Limb (tissue), 2 donors: ENCODE results near the gene IPO9.
"Not testable (repeated sequence)": the region's sequence is repeated elsewhere in the genome, so short reads cannot be mapped to it uniquely, and the experiment has no call there.

Experiments used
- DNase-seq, 2 donors: peaks; one replicate each; pipeline ENCODE4 v3.0.0-alpha.2; 2016; ENCODE audit errors: extremely low spot score in 2 of 2

The IPO9 gene

DNA sequence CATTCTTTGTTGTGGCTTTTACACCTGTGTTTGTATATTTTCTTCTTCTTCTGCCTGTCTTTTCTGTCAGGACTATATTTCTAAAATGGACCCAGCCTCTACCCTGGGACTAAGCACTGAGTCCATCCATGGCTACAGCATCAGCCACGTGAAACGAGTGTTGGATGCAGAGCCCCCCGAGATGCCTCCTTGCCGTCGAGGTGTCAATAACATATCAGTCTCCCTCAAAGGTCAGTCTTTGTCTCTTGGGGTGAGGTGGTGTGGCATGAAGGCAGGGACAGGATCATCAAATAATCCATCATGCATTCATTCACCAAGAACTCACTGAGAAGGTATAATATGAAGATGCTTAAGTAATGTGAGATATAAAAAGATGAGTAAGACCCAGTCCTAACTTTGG is 19.1 kb upstream of the IPO9 start:
- DNase-seq = no peak

- no peak for DNase-seq
These were observed 18.3 kb upstream of the IPO9 start for GRCh38 chr1:201810466-201811216.

GRCh38 chr1:201813226-201813625 is 15.7 kb upstream of the IPO9 start:
- DNase-seq = no peak

DNA sequence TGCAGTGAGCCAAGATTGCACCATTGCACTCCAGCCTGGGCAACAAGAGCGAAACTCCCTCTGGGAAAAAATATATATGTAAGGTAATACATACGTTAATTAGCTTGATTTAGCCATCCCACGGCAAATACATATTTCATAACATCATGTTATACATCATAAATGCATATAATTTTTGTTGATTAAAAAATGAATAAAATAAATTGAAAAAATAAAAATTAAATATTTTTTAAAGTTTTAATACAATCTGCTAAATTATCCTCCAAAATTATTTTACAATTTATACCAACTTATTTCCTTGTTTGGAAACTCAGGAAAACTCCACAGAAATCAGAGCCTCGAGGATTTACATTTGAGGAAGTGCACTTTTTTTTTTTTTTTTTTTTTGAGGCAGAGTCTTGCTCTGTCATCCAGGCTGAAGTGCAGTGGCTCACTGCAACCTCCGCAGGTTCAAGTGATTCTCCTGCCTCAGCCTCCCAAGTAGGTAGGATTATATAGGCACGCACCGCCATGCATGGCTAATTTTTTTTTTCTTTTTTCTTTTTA is 12.6 kb upstream of the IPO9 start:
- DNase-seq = no peak

DNA sequence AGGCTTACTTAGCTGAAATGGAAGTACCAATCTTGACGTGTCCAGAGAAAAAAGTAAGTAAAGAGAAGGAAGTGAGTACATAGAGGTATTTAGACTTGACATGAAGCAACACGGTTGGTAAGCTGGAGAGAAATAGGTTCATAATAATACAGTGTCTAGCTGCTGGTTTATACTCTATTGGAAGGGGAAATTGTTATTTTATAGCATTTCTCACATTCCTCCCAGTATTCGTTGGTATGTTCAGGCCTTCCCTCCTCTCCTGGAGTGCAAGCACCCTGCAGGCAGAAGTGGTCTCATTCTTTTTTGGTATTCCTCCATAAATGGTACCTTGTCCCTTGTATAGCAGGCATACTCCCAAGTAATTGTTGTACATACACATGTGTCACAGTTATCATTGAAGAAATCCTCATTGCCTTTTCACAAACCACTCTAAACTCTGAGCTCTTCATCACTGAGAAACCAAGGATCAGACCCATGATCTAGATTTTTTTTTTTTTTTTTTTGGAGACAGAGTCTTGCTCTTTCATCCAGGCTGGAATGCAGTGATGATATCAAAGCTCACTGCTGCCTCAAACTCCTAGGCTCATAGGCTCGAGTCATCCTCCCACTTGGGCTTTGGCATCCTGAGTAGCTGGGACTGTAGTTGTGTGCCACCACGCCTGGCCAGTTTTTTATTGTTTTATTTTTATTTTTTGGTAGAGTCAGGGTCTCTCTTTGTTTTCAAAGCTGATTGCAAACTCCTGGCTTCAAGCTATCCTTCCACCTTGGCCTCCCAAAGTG is 9.8 kb upstream of the IPO9 start:
- no peak for DNase-seq

DNA sequence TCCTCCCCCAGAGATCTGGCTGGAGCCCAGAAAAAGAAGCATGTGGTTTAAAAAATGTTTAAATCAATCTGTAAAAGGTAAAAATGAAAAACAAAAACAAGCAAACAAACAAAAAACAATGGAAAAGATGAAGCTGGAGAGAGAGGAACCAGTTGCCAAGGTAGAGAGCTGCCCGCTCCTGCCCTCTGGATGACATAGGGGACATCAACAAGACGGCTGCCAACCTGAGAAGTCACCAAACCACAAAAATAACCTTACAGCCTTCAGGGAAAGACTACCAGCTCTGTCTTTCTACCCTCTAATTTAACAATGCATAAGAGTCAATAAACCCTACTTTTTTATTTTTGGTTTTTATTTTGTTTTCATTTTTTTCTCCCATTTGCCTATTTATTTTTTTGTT is 8.5 kb upstream of the IPO9 start:
- DNase-seq = no peak

DNA sequence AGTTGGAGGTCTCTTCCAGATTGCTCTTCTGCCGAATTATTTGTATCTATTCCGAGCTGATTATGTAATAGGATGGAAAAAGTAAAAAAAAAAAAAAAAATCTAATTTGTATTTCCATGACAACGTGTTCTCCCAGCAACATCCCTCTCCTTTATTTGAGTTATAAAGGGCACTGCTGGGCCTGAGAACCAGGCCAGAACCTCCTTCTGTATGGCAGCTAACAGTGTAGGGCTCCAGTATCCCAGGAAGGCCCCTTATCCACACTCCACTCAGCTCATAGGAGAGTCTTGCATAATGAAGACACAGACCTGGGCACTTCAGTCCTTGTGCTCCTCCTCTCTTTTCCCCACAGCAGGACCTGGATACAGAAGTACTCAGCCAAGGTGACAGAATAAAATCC is 3.7 kb upstream of the IPO9 start:
- no peak for DNase-seq

DNA sequence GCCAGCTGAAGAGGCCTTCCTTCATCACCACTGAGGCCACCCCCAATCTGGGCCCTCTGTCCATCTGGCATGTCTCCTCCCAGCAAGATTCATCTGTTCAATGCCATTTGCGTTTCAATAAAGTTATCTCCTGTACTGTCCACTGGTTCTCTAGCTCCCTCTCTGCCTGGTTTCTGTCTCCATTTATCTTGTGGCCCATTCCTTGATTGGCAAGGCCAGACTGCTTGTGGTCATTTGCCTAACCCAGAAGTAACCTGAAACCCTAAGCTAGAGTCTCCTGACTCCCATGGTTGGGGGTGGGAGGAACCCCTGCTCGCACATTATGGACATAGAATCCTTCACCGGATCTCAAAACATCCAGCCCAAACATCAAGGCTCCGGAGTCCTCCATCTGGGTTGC is 2.1 kb upstream of the IPO9 start:
- no peak for DNase-seq

DNA sequence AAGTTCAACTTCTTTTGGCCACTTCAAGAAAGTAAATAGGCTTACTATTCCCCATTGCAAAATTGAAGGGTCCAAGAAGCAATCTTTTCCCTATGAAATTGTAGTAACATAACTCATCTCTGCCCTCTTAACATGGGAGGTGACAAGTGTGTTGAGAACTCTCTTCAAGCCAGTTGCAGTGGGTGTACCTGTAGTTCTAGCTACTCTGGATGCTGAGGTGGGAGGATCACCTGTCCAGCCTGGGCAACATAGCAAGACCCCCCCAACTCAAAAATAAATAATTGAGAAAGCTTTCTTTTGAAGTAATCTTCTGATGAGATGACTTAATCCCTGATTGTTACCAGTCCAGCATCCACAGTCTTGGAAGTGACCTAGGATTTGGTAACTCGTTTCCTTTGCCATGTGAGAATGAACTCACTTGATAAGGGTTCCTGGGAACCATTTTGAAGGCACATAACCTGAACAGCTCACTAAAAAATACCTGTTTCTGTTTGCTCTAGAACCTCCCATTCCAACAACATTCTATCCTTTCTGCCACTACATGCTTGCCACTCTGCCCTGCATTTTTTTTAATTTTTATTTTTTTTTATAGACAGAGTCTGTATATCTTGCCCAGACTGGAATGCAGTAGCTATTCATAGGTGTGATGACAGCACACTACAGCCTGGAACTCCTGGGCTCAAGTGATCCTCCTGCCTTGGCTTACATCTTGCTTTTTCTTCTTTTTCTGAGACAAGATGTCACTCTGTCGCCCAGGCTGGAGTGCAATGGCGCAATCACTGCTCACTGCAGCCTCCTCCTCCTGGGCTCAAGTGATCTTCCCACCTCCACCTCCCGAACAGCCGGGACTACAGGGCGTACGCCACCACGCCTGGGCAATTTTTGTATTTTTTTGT is 1.4 kb upstream of the IPO9 start:
- DNase-seq = no peak

GRCh38 chr1:201828217-201828819 is 639 bp upstream of the IPO9 start:
- DNase-seq = no peak

DNA sequence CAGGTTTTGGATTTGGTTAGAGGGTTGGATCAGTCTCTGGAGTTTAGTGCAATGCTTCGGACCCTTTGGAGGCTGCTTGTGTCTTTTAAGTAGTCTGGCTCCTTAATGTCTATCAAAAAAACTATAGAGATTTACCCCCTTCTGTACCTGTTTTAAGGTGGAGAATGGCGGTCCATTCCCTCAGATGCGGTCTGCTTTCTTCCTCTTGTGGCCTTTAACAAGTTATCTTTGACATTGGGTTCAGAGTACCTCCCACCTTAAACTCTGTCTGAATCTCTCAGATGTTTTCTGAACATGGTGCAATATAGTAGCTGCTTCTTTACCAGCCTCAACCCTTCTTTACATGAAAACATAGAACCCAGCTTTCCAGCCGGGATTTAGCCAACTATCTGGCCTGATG is 2.4 kb downstream of the IPO9 start:
- no peak for DNase-seq

- no peak for DNase-seq
These were observed 5.7 kb downstream of the IPO9 start for GRCh38 chr1:201834621-201835020.

GRCh38 chr1:201838381-201838780 is 9.4 kb downstream of the IPO9 start:
- DNase-seq = no peak

DNA sequence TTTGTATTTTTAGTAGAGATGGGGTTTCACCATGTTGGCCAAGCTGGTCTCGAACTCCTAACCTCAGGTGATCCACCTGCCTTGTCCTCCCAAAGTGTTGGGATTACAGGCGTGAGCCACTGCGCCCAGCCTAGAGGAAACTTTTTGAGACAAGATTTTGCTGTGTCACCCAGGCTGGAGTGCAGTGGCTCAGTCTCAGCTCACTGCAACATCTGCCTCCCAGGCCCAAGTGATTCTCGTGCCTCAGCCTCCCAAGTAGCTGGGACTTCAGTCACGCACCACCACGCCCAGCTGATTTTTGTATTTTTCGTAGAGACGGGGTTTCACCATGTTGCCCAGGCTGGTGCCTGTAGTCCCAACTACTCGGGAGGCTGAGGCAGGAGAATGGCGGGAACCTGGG is 10.1 kb downstream of the IPO9 start:
- DNase-seq = not testable (repeated sequence)

GRCh38 chr1:201840055-201840454 is 11.1 kb downstream of the IPO9 start:
- DNase-seq = no peak

- DNase-seq = no peak
These were observed 11.5 kb downstream of the IPO9 start for GRCh38 chr1:201840490-201840889.

DNA sequence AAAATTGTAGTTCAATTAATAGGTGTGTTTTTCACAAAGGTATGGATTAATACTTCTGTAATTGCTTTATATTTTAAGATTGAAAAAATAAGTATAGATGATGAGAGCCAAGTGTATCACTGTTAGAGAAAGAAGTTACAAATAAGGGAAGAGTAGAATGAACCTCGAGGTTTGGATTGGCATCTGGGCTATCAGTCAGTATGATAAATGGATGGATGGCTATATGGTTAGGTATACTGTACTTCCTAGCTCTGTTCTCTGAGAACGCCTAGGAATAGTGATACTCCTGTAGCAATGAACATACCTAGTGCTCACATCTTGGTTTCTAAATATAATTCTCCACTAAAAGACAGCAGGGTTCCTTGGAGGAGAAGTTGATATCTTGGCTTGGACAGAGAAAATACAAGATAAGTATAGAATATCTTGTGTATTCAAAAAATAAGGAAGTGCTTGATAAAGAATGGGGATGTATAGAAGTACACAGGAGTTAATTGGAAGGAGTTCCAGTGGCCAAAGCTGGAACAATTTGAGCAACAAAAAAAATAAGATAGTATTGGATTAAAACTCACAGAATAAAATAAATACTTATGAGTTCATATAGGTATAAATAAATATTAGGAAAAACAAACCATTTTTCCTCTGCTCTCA is 12.4 kb downstream of the IPO9 start:
- no peak for DNase-seq

GRCh38 chr1:201842472-201843027 is 13.6 kb downstream of the IPO9 start:
- DNase-seq = no peak

GRCh38 chr1:201845331-201846083 is 16.6 kb downstream of the IPO9 start:
- no peak for DNase-seq

GRCh38 chr1:201847150-201847549 is 18.2 kb downstream of the IPO9 start:
- no peak for DNase-seq
